Upper lobe of left lung (tissue), 6 donors: ENCODE results near the gene CLCA1. TPM values are rescaled to one million over a fixed set of nuclear protein-coding genes. Genes with fewer than 3 reads are reported as not detected.
A peak's percentile ranks its signal among the peaks of the same experiment; 100 is the strongest.

Experiments used
- ATAC-seq, 2 donors: fragments of 200-7000 bp; cut with Tn5 transposase; one replicate each; pipeline ENCODE4 v1.9.1; 2022; ENCODE audit warnings: mild to moderate bottlenecking in 2 of 2, moderate library complexity in 2 of 2; ENCODE audit not compliant: low FRiP score in 2 of 2
- DNase-seq, 2 donors: peaks; one replicate each; pipeline ENCODE4 v3.0.0-alpha.2; 2019 to 2020
- H3K27ac ChIP-seq, 4 donors: fragments of 200-600 bp; sonication (generic); one replicate each; pipeline ENCODE4 v1.5.1; 2016 to 2019
- H3K27me3 ChIP-seq, 4 donors: fragments of 200-600 bp; sonication (generic); one replicate each; pipeline ENCODE4 v1.5.1; 2017 to 2019
- H3K36me3 ChIP-seq, 4 donors: fragments of 200-600 bp; sonication (generic); one replicate each; pipeline ENCODE4 v1.5.1; 2016 to 2019
- H3K4me1 ChIP-seq, 4 donors: fragments of 200-600 bp; sonication (generic); one replicate each; pipeline ENCODE4 v1.5.1; 2018 to 2019
- H3K4me3 ChIP-seq, 4 donors: fragments of 200-600 bp; sonication (generic); one replicate each; pipeline ENCODE4 v1.5.1; 2017 to 2019; ENCODE audit warnings: mild to moderate bottlenecking in 2 of 4, moderate library complexity in 1 of 4
- H3K9me3 ChIP-seq, 4 donors: fragments of 200-600 bp; sonication (generic); one replicate each; pipeline ENCODE4 v1.5.1; 2018 to 2019
- EP300 ChIP-seq, 4 donors: sonication (generic); formaldehyde crosslinking; IDR thresholded peaks; one replicate each; pipeline ENCODE4 v1.5.1; 2017; ENCODE audit warnings: antibody characterized with exemption in 4 of 4, control low read depth in 2 of 4
- POLR2A ChIP-seq, 4 donors: fragments of 450-650 bp; IDR thresholded peaks; one replicate each; pipeline ENCODE4 v1.5.1; 2016 to 2017; ENCODE audit warnings: antibody characterized with exemption in 4 of 4, mild to moderate bottlenecking in 2 of 4
- POLR2AphosphoS5 ChIP-seq, 2 donors: sonication (generic); formaldehyde crosslinking; IDR thresholded peaks; one replicate each; pipeline ENCODE4 v1.5.1; 2017; ENCODE audit warnings: antibody characterized with exemption in 2 of 2
- WGBS, 2 donors: methylation state at CpG; one replicate each; pipeline ENCODE4 v1.1.5; 2017 to 2018; 5-methylcytosine and 5-hydroxymethylcytosine counted together
- total RNA-seq, 6 donors: library from RNA; depleted of rRNA in 4 of 6; stranded (reverse); fragments of >200 nt in 4 of 6; gene quantifications; one replicate each; pipeline versions ENCODE4 v1.1.0 to v1.2.1, GENCODE V29; 2016 to 2021
- TF ChIP-seq, protein P1 (sequence below), 6 experiments: fragments of 450-650 bp in 4 of 6; fragments of 200-600 bp in 2 of 6; sonication (generic) in 2 of 6; IDR thresholded peaks; one replicate each; pipeline ENCODE4 v1.5.1; 2016 to 2019; ENCODE audit warnings: antibody characterized with exemption in 6 of 6
- donor health status: DM: no; HTN: no; CAD: no; lungs with moderate emphysema.
- donor health status: DM: no; HTN: yes; CAD: no; lungs with severe emphysema.

The CLCA1 gene
- total RNA-seq, 6 donors from 2014 or later = 0.11 to 0.27 TPM; not detected in 4

DNA sequence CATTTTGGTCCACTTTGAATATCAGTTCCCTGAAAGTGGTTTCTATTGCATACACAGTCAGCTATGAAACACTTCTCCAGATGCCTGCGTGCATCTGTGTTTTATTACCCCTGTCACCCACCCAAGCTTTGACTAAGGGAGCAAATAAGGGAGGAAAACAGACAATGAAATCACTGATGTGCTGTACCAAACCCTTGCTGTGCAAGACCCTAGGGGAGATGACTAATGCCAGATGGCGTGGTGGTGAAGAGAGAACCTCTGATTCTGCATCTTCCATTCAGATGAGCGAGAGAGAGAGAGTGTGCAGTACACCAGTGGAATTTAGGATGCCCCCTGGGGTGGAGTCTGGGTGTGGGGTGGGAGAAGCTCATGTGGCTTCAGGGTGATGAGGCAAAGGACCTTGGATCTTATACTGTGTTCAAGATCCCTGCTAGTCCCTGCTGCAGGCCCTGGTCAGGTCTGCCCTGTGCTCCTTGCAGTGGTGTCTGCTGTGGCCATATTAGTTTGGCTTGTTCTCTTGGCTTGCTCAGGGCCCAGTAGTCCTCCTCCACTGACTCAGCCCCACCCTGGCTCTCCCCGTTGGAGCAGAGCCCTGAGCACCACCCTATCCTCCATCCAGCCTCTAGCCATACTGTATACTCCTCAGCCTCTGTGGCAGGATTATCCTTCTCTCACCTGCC, 18.5 kb downstream of the CLCA1 start:
- Histone ChIP-seq H3K27ac (no peak overlapping the region), H3K4me3 (no peak overlapping the region), H3K4me1 (no peaks in the 10 kb centered on the region), H3K27me3 (no peaks in the 10 kb centered on the region), H3K9me3 (no peaks in the 10 kb centered on the region), H3K36me3 (no peaks in the 10 kb centered on the region)
- DNase-seq = no peak
- ATAC-seq = peak in 1 of 2 donors; percentile 93
- 88 to 91% methylated on average over 4 of the region's 4 CpGs for WGBS, 2 donors
- TF ChIP-seq EP300 (IDR thresholded peaks at IDR 0.05) = no peak
- no peak for TF ChIP-seq POLR2AphosphoS5 (IDR thresholded peaks at IDR 0.05)
- TF ChIP-seq POLR2A (IDR thresholded peaks at IDR 0.05) = no peak
- TF ChIP-seq, protein P1, sequence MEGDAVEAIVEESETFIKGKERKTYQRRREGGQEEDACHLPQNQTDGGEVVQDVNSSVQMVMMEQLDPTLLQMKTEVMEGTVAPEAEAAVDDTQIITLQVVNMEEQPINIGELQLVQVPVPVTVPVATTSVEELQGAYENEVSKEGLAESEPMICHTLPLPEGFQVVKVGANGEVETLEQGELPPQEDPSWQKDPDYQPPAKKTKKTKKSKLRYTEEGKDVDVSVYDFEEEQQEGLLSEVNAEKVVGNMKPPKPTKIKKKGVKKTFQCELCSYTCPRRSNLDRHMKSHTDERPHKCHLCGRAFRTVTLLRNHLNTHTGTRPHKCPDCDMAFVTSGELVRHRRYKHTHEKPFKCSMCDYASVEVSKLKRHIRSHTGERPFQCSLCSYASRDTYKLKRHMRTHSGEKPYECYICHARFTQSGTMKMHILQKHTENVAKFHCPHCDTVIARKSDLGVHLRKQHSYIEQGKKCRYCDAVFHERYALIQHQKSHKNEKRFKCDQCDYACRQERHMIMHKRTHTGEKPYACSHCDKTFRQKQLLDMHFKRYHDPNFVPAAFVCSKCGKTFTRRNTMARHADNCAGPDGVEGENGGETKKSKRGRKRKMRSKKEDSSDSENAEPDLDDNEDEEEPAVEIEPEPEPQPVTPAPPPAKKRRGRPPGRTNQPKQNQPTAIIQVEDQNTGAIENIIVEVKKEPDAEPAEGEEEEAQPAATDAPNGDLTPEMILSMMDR (IDR thresholded peaks at IDR 0.05) = no peak

DNA sequence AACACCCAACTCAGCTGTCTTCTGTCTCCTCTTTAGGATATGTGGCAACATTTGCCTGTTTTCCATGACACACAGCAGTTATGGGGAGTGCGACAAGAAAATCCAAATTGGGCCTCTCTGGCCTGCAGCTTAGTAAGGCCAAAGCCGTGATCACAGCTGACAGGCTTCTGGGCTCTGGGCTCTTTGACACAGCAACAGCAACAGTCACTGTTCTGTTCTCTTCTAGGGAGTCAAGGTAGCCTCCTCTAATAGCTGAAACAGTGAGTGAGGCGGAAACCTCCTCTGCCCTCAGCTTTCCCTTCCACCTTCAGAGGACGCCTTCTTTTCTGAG, 19.0 kb downstream of the CLCA1 start:
- H3K4me1 ChIP-seq = no peaks in the 10 kb centered on the region
- H3K27ac ChIP-seq = no peak overlapping the region
- ATAC-seq = peak in 1 of 2 donors; percentile 64

DNA sequence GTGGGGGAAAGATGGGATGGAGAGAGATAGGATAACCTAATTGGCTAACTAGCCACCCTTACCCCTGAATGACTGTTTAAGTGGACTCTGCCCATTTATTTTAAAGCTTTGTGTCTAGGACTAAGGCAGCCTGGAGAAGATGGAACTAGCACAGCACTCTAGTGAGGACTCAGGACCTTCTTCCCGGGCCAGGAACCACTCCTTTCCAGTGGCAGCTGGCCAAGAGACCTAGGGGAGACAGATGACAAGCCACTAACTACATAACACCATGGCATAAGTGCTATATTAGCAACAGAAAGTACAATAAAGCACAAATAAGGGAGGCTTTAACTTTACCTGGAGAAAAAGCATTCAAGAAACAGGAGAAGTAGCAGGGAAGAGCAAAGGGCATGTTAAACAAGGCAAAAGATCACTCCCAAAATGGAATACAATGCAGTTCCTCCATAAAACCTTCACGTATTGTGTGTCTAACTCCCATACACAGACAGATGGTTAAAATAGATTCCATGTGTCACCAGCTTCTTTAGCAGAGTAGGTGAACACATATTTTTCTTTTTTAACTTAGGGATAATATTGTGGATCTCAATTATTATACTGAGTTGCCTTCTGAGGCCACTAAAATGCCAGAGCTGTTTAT, 20.6 kb downstream of the CLCA1 start:
- no peak overlapping the region for H3K4me3 ChIP-seq
- DNase-seq (no peak), ATAC-seq (no peak)
- H3K4me1 ChIP-seq = no peaks in the 10 kb centered on the region
- no peaks in the 10 kb centered on the region for H3K9me3 ChIP-seq
- H3K27ac ChIP-seq = no peak overlapping the region
- H3K36me3 ChIP-seq = no peaks in the 10 kb centered on the region
- WGBS, 2 donors = 66 to 70% methylated on average over 2 of the region's 2 CpGs
- H3K27me3 ChIP-seq = no peaks in the 10 kb centered on the region
- no peak for TF ChIP-seq EP300 (IDR thresholded peaks at IDR 0.05)
- TF ChIP-seq, protein P1 (IDR thresholded peaks at IDR 0.05) = no peak
- TF ChIP-seq POLR2AphosphoS5 (IDR thresholded peaks at IDR 0.05) = no peak
- no peak for TF ChIP-seq POLR2A (IDR thresholded peaks at IDR 0.05)

More for the DNA sequence above, 19.0 kb downstream of the CLCA1 start:
- H3K27me3 ChIP-seq = no peaks in the 10 kb centered on the region
- 96 to 97% methylated on average over 4 of the region's 4 CpGs for WGBS, 2 donors
- H3K4me3 ChIP-seq = no peak overlapping the region
- DNase-seq = no peak
- no peaks in the 10 kb centered on the region for H3K36me3 ChIP-seq
- no peaks in the 10 kb centered on the region for H3K9me3 ChIP-seq
- TF ChIP-seq, protein P1 (IDR thresholded peaks at IDR 0.05) = no peak
- no peak for TF ChIP-seq EP300 (IDR thresholded peaks at IDR 0.05)
- TF ChIP-seq POLR2A (IDR thresholded peaks at IDR 0.05) = no peak

DNA sequence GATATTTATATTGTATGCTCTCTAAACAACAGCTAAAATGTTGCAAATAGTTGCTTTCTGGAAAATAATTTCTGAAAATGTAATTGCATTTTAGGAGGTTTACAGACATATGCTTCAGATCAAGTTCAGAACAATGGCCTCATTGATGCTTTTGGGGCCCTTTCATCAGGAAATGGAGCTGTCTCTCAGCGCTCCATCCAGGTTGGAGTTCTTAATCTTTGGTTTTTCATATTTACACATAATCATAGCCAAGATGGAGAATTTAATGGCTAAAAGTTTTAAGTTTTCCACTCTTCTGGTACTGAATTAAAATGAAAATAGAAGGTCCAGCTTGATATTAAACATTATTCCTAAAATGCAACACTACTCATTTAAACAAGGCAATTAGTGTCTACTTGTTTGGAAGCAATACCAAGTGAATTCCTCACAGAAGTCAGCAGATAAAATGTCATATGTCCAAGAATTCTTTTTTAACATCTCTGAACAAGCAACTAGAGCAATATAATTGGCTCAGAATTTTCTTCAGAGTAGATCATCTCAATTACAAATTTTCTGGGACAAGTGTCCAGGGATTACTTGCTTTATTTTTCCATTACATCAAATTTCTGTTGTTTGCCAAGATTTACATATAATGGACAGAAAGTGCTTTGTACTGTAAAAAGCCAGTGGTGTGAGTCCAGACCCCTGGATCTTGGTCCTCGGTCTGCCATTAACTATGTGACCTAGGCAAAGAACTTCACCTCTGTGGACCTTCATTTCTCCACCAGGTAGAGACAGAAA, 22.6 kb downstream of the CLCA1 start:
- H3K9me3 ChIP-seq = no peaks in the 10 kb centered on the region
- ATAC-seq (no peak), DNase-seq (no peak)
- no peaks in the 10 kb centered on the region for H3K4me1 ChIP-seq
- no peak overlapping the region for H3K27ac ChIP-seq
- WGBS, 2 donors = 94 to 98% methylated on average over 2 of the region's 2 CpGs
- H3K27me3 ChIP-seq = no peaks in the 10 kb centered on the region
- no peaks in the 10 kb centered on the region for H3K36me3 ChIP-seq
- H3K4me3 ChIP-seq = no peak overlapping the region
- TF ChIP-seq, protein P1 (IDR thresholded peaks at IDR 0.05) = no peak
- TF ChIP-seq POLR2A (IDR thresholded peaks at IDR 0.05) (no peak), POLR2AphosphoS5 (IDR thresholded peaks at IDR 0.05) (no peak), EP300 (IDR thresholded peaks at IDR 0.05) (no peak)
